Measurements from ENCODE around the gene EPN2.

Gene EPN2

DNA sequence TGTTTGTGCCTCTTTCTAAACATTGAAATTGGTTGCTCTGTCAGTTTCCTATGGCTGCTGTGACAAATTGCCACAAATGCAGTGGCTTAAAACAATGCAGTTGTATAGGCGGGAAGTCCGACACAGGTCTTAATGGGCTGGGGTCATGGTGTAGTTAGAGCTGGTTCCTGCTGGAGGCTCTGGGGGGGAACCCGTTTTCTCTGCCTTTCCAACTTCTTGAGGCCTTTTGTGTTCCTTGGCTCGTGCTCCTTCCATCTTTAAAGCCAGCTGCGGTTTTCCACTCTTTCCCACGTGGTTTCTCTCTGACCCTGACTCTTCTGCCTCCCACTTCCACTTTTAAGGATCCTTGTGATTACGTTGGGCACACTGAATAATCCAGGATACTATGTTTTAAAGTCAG, 12.5 kb downstream of the EPN2 start:
- POLR2A ChIA-PET = interaction anchor here (0.8 to 1.6 kb wide), 2 partner anchors 11 to 14 kb away, joined by 3 to 6 read pairs; no protein-coding TSS in a partner anchor
- no peak overlapping the region for H3K4me3 ChIP-seq (ENCODE audit: low read depth, low read length)
- TF ChIP-seq, protein P1, sequence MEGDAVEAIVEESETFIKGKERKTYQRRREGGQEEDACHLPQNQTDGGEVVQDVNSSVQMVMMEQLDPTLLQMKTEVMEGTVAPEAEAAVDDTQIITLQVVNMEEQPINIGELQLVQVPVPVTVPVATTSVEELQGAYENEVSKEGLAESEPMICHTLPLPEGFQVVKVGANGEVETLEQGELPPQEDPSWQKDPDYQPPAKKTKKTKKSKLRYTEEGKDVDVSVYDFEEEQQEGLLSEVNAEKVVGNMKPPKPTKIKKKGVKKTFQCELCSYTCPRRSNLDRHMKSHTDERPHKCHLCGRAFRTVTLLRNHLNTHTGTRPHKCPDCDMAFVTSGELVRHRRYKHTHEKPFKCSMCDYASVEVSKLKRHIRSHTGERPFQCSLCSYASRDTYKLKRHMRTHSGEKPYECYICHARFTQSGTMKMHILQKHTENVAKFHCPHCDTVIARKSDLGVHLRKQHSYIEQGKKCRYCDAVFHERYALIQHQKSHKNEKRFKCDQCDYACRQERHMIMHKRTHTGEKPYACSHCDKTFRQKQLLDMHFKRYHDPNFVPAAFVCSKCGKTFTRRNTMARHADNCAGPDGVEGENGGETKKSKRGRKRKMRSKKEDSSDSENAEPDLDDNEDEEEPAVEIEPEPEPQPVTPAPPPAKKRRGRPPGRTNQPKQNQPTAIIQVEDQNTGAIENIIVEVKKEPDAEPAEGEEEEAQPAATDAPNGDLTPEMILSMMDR (IDR thresholded peaks at IDR 0.05; ENCODE audit: insufficient read depth, low read length, missing control alignments) = no peak
- CTCF ChIA-PET = interaction anchor here (0.8 to 4.7 kb wide), 3 partner anchors 11 to 113 kb away, joined by 3 to 38 read pairs (median 3); partner anchors contain the start of gene B9D1
- DNase-seq (ENCODE audit: low read depth, low spot score) = no peak

DNA sequence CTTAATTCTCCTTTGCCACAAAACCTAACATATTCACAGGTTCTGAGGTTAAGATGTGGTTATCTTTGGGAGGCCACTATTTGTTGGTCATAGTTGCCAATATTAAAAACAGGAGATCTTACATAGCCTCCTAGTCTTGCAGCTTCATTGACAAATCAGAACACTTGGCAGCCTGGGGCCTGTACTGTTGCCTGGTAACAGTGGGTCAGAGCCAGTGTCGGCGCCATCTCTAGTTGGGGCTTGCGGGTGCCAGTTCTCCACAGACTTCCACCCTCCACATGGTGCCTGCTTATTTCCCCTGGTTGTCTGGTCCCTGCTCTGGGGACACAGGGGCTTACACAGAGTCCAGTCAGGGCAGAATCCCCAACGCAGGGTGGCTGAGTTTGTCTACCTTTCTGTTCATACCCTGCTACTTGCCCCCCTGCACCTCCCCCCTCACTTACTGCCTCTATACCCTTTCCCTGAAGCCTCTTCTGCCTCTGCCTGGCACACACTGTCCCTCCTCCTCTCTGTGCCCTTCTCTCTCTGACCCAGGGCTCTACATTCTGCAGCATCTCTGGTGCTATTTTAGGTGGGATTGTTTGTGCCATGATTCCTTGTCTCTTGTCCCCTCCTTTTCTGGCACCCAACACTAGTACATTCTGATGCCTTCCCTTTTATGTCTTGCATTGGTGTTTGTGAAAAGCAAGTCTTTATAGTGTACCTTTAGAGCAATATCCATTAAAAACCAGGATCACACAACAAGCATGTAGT, 13.4 kb downstream of the EPN2 start:
- ChIA-PET POLR2A (no interaction called here), CTCF (interaction anchor here (0.8 to 4.7 kb wide), 4 partner anchors 10 to 113 kb away, joined by 3 to 38 read pairs (median 3); partner anchors contain the start of gene B9D1)
- DNase-seq (ENCODE audit: low read depth, low spot score) = no peak
- TF ChIP-seq, protein P1 (IDR thresholded peaks at IDR 0.05; ENCODE audit: insufficient read depth, low read length, missing control alignments) = no peak
- no peak overlapping the region for H3K4me3 ChIP-seq (ENCODE audit: low read depth, low read length)

DNA sequence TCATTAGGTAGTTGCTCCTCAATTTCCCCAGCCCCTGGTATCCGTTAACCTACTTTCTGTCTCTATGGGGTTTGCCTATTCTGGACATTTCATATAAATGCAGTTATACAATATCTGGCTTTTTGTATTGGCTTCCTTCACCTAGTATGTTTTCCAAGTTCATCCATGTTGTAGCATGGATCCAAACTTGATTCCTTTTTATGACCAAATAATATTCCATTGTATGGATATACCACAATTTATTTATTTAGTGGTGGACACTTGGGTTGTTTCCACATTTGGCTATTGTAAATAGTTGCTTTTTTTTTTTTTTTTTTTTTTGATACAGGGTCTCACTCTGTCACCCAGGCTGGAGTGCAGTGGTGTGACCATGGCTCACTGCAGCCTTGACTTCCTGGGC, 15.9 kb downstream of the EPN2 start:
- POLR2A ChIA-PET = no interaction called here
- TF ChIP-seq, protein P1 (IDR thresholded peaks at IDR 0.05; ENCODE audit: insufficient read depth, low read length, missing control alignments) = no peak
- H3K4me3 ChIP-seq (ENCODE audit: low read depth, low read length) = no peak overlapping the region
- DNase-seq (ENCODE audit: low read depth, low spot score) = no peak
- CTCF ChIA-PET = interaction anchor here (2.0 kb wide), 1 partner anchor 8 kb away, joined by 4 read pairs; no protein-coding TSS in a partner anchor

DNA sequence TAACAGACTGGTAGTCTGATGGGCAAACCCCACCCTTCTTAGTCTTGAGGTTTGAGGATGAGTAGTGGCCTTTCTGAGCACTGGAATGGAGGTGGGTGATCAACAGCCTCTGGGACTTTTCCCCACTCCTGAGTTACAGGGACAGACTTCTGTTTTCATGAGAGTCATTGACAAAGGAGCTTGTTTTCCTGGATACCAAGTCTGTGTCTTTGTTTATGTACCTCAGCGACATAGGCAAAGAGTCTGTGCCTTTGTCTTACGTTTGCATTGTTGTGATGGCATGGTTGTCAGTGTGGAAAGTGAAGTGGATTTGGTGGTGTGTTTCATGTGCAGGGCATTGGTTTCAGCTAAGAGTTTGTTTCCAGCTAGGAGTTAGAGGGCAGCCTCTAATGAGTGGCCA, 17.5 kb downstream of the EPN2 start:
- no peak overlapping the region for H3K4me3 ChIP-seq (ENCODE audit: low read depth, low read length)
- no peak for DNase-seq (ENCODE audit: low read depth, low spot score)
- CTCF ChIA-PET = interaction anchor here (1.1 to 2.0 kb wide), 2 partner anchors 9 to 193 kb away, joined by 4 read pairs; no protein-coding TSS in a partner anchor
- POLR2A ChIA-PET = no interaction called here
- TF ChIP-seq, protein P1 (IDR thresholded peaks at IDR 0.05; ENCODE audit: insufficient read depth, low read length, missing control alignments) = no peak

DNA sequence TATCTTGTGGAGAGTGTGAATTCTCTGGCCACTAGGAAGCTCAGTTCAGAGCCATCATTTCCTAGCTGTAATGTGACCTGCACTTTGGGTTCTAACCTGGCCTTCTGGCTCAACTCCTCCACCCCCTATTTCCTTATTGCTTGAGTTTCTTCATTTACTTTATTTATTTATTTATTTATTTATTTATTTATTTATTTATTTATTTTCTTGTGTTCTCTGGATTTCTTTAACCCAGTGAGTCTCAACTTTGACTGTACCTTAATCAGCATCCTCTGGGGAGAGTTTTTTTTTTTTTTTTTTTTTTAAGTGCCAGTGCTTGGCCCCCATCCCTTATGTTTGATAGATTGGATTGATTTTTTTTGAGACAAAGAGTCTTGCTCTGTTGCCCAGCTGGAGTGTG, 18.1 kb downstream of the EPN2 start:
- DNase-seq (ENCODE audit: low read depth, low spot score) = no peak
- CTCF ChIA-PET = interaction anchor here (2.0 kb wide), 1 partner anchor 10 kb away, joined by 4 read pairs; no protein-coding TSS in a partner anchor
- no peak overlapping the region for H3K4me3 ChIP-seq (ENCODE audit: low read depth, low read length)
- POLR2A ChIA-PET = no interaction called here
- TF ChIP-seq, protein P1 (IDR thresholded peaks at IDR 0.05; ENCODE audit: insufficient read depth, low read length, missing control alignments) = no peak

DNA sequence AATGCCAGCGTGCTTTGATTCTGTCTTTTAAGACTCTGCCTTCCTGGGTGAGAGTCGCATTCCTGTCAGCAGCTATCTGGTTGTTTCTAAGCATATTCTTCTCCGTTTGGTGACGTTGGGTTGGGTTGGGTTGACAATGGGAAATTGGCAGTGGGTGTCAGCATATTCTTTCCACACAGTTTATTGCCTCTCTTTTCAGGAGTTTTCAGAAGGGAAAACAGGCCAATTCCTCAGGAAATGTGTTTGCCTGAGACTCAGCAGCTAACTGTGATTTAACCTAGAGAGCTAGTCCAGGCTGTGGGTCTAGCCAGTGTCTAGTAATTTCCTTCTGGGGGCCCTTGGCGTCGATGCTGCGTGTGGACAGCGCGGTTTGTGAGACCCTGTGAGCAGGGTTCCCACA, 21.2 kb downstream of the EPN2 start:
- CTCF ChIA-PET = no interaction called here
- POLR2A ChIA-PET = no interaction called here
- no peak overlapping the region for H3K4me3 ChIP-seq (ENCODE audit: low read depth, low read length)
- TF ChIP-seq, protein P1 (IDR thresholded peaks at IDR 0.05; ENCODE audit: insufficient read depth, low read length, missing control alignments) = no peak
- no peak for DNase-seq (ENCODE audit: low read depth, low spot score)

Data from AG04449 (cell line).